Activated naive CD8-positive, alpha-beta T cell treated with anti-CD3 and anti-CD28 coated beads, Interleukin-2, amount 50 U/mL, for 24 hours (primary cell): ENCODE data around the gene GCAT.
"Not testable (repeated sequence)": the region's sequence is repeated elsewhere in the genome, so short reads cannot be mapped to it uniquely, and the experiment has no call there.

Experiments used
- ATAC-seq: fragments of 150-1000 bp; cut with Tn5 transposase; one replicate; pipeline ENCODE4 v1.10.0; 2021
- DNase-seq: peaks from one replicate; pipeline ENCODE4 v3.0.0; 2021
- H3K27ac Mint-ChIP-seq: one replicate; pipeline ENCODE4 v1.8.0; 2021; ENCODE audit warnings: mild to moderate bottlenecking, mixed read lengths
- H3K27me3 Mint-ChIP-seq: one replicate; pipeline ENCODE4 v1.8.0; 2021; ENCODE audit warnings: mixed read lengths
- H3K36me3 Mint-ChIP-seq: one replicate; pipeline ENCODE4 v1.8.0; 2021; ENCODE audit warnings: low read depth, mixed read lengths
- H3K4me1 Mint-ChIP-seq: one replicate; pipeline ENCODE4 v1.8.0; 2021; ENCODE audit warnings: mixed read lengths
- H3K4me3 Mint-ChIP-seq: one replicate; pipeline ENCODE4 v1.8.0; 2021; ENCODE audit warnings: mild to moderate bottlenecking, moderate library complexity, mixed read lengths
- H3K9me3 Mint-ChIP-seq: one replicate; pipeline ENCODE4 v1.8.0; 2021; ENCODE audit warnings: mixed read lengths

Gene GCAT

GRCh38 chr22:37799979-37800378 is 7.8 kb upstream of the GCAT start:
- H3K4me3 Mint-ChIP-seq, H3K27ac Mint-ChIP-seq, DNase-seq, H3K9me3 Mint-ChIP-seq, ATAC-seq, H3K36me3 Mint-ChIP-seq: not testable (repeated sequence)
- H3K27me3 Mint-ChIP-seq = peaks cover 31% of the 10 kb centered on the region
- peaks cover 16% of the 10 kb centered on the region for H3K4me1 Mint-ChIP-seq

DNA sequence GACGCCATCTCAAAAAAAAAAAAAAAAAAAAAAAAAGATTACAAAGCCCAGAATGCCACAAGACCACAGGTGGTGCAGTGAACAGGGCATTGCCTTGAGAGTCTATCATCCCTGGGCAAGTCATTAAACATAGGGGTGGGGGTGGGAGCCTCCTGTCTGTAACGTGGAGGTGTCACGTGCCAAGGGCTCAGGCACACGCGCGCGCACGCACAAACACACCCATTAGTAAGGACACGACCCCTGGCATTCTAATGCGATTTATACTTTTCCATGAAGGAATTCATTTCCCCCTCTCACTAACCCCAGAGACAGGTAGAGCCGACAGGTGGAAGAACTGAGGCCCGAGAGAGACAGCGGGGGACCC is 5.8 kb upstream of the GCAT start:
- Mint-ChIP-seq H3K4me3 (no peak overlapping the region), H3K4me1 (peaks cover 25% of the 10 kb centered on the region), H3K9me3 (no peaks in the 10 kb centered on the region), H3K36me3 (no peaks in the 10 kb centered on the region), H3K27ac (no peak overlapping the region), H3K27me3 (peaks cover 49% of the 10 kb centered on the region)
- DNase-seq = no peak
- no peak for ATAC-seq

DNA sequence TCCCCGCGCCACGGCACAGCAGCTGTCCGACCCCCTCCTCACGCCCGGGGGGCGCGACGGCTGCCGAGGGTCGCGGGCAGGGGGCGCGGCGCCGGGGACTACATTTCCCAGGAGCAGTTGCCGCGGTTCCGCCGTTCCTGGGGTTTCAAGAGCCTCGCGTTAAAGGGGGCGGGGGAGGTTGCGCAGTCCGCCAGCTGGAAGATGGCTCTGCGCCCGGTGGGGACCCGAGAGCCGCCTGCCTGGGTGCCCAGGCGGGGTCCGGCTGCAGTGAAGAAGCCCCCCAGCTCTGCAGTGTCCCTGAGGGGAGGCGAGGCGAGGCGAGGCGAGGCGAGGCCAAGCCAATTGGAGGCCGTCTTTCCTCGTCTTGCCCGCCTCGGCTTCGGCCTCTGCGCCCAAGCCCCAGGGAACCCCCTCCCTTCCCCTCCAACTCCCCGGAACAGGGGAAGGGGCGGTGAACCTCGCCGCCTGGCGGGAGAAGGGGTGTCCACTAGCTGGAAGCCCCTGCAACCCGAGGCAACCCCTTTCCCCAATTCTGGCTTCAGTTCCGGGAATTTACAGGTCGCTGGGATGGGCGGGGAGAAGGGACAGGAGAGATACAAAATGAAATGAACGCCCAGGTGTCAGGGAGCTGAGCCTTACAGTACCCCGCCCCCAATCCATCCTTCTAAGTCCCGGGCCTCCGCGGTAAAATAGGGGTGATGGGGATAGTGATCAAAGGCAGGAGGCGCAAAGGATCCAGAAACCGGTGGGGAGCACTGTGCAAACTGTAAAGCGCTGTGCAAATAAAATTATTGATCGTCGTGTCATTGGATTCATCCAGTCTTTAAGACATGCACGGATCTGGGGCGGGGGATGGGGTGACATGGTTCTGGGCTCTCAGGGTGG is 5.2 kb upstream of the GCAT start:
- H3K27me3 Mint-ChIP-seq = peaks cover 54% of the 10 kb centered on the region
- ATAC-seq (no peak), DNase-seq (peak; percentile 23)

DNA sequence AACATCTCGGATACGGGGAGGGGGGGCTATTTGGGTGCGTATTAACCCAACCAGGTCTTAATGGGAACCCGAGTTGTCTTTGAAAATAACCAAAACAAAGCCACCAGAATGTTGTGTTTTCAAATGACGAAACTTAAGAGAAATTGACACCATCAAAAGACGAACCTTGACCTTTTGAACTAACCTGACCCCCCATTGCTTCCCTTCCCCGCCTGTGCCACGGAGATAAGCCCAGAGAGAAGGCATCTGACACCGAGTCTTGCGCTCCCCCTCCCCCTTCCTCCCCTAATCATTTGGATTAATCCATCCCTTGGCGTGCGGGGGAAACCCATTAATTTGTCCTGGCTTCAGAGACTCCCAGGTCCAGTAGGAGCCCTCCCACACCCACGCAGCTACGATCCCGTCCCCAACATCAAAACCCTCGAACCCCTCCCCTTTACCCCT is 4.5 kb upstream of the GCAT start:
- Mint-ChIP-seq H3K27ac (no peak overlapping the region), H3K36me3 (no peaks in the 10 kb centered on the region), H3K27me3 (peaks cover 58% of the 10 kb centered on the region), H3K4me1 (peaks cover 34% of the 10 kb centered on the region), H3K4me3 (peak overlapping the region; percentile 47), H3K9me3 (no peaks in the 10 kb centered on the region)
- ATAC-seq (no peak), DNase-seq (no peak)

More for the DNA sequence above, 5.2 kb upstream of the GCAT start:
- Mint-ChIP-seq H3K4me1 (peaks cover 31% of the 10 kb centered on the region), H3K36me3 (no peaks in the 10 kb centered on the region), H3K4me3 (peak overlapping the region; percentile 47), H3K27ac (no peak overlapping the region), H3K9me3 (no peaks in the 10 kb centered on the region)

GRCh38 chr22:37803639-37804351 is 3.9 kb upstream of the GCAT start:
- no peaks in the 10 kb centered on the region for H3K36me3 Mint-ChIP-seq
- no peaks in the 10 kb centered on the region for H3K9me3 Mint-ChIP-seq
- H3K4me1 Mint-ChIP-seq = peaks cover 38% of the 10 kb centered on the region
- no peak for DNase-seq
- H3K27me3 Mint-ChIP-seq = peaks cover 63% of the 10 kb centered on the region
- peak overlapping the region; percentile 22 for H3K4me3 Mint-ChIP-seq
- no peak overlapping the region for H3K27ac Mint-ChIP-seq
- ATAC-seq = no peak

DNA sequence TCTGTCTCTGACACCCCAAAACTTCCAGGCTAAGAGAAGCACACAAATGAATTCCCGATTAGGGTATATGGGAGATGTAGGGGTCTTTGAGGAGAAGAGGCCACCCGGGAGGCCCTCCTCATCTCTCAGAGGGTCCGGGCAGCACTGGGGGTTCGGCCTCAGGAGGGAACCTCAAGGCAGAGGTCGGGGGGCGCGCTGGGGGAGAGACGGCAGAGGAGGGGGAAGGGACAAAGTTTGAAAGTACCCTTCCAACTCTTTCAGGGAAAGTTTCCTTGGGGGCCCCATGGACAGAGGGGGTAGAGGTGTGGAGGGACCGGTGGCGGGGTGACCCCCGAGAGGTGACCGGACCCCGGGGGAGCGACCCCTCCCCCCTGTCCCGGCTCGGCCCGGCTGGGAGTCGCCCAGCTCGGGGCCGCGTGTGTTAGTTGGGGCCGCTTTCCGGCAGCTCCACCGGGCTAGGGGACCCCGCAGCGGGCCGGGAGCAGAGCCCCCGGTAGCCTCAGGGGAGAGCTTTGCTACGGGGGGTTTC is 3.3 kb upstream of the GCAT start:
- no peak for ATAC-seq
- peaks cover 64% of the 10 kb centered on the region for H3K27me3 Mint-ChIP-seq
- no peak for DNase-seq
- peak overlapping the region; percentile 22 for H3K4me3 Mint-ChIP-seq
- H3K36me3 Mint-ChIP-seq = no peaks in the 10 kb centered on the region
- peaks cover 40% of the 10 kb centered on the region for H3K4me1 Mint-ChIP-seq
- H3K27ac Mint-ChIP-seq = no peak overlapping the region
- H3K9me3 Mint-ChIP-seq = no peaks in the 10 kb centered on the region

DNA sequence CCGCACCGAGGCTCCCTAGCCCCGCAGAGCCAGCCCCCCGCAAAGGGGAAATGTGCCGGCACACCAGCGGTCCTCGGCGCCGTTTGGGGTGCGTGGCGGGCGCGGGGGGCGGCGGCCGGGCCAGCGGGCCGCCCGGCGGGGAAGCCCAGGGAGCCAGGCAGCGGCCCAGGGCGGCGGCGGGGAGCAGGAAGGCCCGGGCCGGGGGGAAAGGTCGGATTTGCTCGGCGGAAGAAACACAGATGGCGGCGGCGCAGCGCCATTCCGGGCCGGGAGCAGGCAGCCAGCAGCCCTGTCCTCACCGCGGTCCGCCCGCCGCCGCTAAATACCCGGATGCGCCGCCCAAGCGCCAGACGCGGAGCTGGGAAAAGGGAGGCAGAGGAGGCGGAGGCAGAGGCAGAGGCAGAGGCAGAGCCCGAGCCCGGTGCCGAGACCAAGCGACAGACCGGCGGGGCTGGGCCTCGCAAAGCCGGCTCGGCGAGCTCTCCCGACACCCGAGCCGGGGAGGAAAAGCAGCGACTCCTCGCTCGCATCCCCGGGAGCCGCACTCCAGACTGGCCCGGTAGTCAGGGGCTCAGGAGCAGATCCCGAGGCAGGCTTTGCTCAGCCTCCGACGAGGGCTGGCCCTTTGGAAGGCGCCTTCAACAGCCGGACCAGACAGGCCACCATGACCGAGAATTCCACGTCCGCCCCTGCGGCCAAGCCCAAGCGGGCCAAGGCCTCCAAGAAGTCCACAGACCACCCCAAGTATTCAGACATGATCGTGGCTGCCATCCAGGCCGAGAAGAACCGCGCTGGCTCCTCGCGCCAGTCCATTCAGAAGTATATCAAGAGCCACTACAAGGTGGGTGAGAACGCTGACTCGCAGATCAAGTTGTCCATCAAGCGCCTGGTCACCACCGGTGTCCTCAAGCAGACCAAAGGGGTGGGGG is 2.6 kb upstream of the GCAT start:
- Mint-ChIP-seq H3K27ac (no peak overlapping the region), H3K9me3 (no peaks in the 10 kb centered on the region), H3K27me3 (peaks cover 65% of the 10 kb centered on the region), H3K36me3 (no peaks in the 10 kb centered on the region), H3K4me1 (peaks cover 40% of the 10 kb centered on the region), H3K4me3 (peak overlapping the region; percentile 63)
- peak; percentile 79 for DNase-seq
- peak; percentile 25 for ATAC-seq

DNA sequence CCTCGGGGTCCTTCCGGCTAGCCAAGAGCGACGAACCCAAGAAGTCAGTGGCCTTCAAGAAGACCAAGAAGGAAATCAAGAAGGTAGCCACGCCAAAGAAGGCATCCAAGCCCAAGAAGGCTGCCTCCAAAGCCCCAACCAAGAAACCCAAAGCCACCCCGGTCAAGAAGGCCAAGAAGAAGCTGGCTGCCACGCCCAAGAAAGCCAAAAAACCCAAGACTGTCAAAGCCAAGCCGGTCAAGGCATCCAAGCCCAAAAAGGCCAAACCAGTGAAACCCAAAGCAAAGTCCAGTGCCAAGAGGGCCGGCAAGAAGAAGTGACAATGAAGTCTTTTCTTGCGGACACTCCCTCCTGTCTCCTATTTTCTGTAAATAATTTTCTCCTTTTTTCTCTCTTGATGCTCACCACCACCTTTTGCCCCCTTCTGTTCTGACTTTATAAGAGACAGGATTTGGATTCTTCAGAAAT is 1.9 kb upstream of the GCAT start:
- H3K4me3 Mint-ChIP-seq = peak overlapping the region; percentile 63
- H3K36me3 Mint-ChIP-seq = no peaks in the 10 kb centered on the region
- no peak for DNase-seq
- H3K27me3 Mint-ChIP-seq = peaks cover 62% of the 10 kb centered on the region
- H3K27ac Mint-ChIP-seq = no peak overlapping the region
- H3K4me1 Mint-ChIP-seq = peaks cover 40% of the 10 kb centered on the region
- H3K9me3 Mint-ChIP-seq = no peaks in the 10 kb centered on the region
- ATAC-seq = no peak

DNA sequence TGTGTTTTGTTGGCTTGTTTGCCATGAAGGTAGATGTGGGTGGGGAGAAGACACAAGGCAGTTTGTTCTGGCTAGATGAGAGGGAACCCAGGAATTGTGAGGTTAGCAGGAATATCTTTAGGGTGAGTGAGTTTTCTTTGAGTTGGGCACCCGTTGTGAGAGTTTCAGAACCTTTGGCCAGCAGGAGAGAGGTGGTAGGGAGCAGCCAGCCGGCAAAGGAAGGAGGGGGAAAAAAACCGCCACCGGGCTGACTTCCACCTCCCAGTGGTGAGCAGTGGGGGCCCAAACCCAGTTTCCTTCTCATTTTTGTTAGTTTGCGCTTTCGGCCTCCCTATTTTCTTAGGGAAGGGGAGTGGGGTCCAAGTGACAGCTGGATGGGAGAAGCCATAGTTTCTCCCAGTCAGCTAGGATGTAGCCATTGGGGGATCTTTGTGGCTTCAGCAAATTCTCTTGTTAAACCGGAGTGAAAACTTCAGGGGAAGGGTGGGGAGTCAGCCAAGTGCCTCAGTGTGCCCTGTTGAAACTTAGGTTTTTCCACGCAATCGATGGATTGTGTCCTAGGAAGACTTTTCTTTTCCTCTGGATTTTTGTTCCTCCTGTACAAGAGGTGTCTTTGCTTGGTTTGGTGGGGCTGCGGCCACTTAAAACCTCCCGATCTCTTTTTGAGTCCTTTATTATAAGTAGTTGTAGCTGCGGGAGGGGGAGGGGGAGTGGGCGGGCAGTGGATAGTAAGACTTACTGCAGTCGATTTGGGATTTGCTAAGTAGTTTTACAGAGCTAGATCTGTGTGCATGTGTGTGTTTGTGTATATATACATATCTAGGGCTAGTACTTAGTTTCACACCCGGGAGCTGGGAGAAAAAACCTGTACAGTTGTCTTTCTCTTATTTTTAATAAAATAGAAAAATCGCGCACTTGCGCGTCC is 1.1 kb upstream of the GCAT start:
- Mint-ChIP-seq H3K36me3 (no peaks in the 10 kb centered on the region), H3K4me3 (peak overlapping the region; percentile 63), H3K9me3 (no peaks in the 10 kb centered on the region), H3K27me3 (peaks cover 61% of the 10 kb centered on the region), H3K4me1 (peaks cover 40% of the 10 kb centered on the region), H3K27ac (no peak overlapping the region)
- ATAC-seq = no peak
- no peak for DNase-seq

DNA sequence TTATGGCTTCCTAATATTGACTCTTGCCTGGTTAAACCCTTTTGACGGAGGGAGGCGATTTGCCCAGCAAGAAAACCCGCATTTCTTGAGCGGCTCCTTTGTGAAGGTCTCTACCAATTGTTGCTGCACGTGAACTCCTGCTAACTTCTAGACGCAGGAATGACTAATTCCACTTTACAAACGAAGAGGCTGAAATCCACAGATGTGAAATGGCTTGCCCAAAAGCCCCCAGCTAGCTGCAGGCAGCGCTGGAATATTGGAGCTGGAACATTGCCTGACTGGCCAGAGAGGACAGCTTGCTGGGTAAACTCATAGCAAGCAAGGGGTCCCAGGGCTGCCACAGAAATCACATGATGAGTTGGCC is 542 bp downstream of the GCAT start:
- DNase-seq = no peak
- no peaks in the 10 kb centered on the region for H3K9me3 Mint-ChIP-seq
- no peak overlapping the region for H3K27ac Mint-ChIP-seq
- no peak for ATAC-seq
- peaks cover 52% of the 10 kb centered on the region for H3K27me3 Mint-ChIP-seq
- peaks cover 32% of the 10 kb centered on the region for H3K4me1 Mint-ChIP-seq
- H3K4me3 Mint-ChIP-seq = peak overlapping the region; percentile 78
- H3K36me3 Mint-ChIP-seq = no peaks in the 10 kb centered on the region

- Mint-ChIP-seq H3K27me3 (peaks cover 43% of the 10 kb centered on the region), H3K9me3 (no peaks in the 10 kb centered on the region), H3K36me3 (no peaks in the 10 kb centered on the region), H3K4me3 (no peak overlapping the region), H3K27ac (no peak overlapping the region), H3K4me1 (peaks cover 25% of the 10 kb centered on the region)
- DNase-seq = no peak
- no peak for ATAC-seq
These were observed 2.1 kb downstream of the GCAT start for GRCh38 chr22:37809672-37810333.

DNA sequence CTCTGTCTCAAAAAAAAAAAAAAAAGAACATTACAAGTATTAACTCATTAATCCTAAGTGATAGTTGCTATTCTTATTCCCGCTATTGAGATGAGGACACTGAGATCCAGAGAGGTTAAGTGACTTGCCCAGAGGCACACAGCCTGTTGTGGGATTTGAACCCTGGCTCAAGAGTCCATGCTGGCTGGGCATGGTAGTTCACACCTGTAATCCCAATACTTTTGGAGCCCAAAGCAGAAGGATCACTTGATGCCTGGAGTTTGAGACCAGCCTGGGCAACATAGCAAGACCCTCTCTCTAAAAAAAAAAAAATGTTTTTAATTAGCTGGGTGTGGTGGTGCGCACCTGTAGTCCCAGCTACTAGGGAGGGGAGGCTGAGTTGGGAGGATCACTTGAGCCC is 4.1 kb downstream of the GCAT start:
- DNase-seq = no peak
- Mint-ChIP-seq H3K4me3 (no peak overlapping the region), H3K9me3 (no peaks in the 10 kb centered on the region), H3K27ac (no peak overlapping the region), H3K27me3 (peaks cover 27% of the 10 kb centered on the region), H3K36me3 (no peaks in the 10 kb centered on the region), H3K4me1 (peaks cover 15% of the 10 kb centered on the region)
- no peak for ATAC-seq
